LNCAP (cell line): ENCODE data around the gene LIPH.

Experiments used
- TF ChIP-seq, protein P1 (sequence below): fragments of 450-650 bp; IDR thresholded peaks from 2 replicates; pipeline ENCODE4 v1.5.1; 2017; ENCODE audit warnings: mild to moderate bottlenecking

Gene LIPH

GRCh38 chr3:185559706-185560090 is 7.3 kb upstream of the LIPH start:
- TF ChIP-seq, protein P1, sequence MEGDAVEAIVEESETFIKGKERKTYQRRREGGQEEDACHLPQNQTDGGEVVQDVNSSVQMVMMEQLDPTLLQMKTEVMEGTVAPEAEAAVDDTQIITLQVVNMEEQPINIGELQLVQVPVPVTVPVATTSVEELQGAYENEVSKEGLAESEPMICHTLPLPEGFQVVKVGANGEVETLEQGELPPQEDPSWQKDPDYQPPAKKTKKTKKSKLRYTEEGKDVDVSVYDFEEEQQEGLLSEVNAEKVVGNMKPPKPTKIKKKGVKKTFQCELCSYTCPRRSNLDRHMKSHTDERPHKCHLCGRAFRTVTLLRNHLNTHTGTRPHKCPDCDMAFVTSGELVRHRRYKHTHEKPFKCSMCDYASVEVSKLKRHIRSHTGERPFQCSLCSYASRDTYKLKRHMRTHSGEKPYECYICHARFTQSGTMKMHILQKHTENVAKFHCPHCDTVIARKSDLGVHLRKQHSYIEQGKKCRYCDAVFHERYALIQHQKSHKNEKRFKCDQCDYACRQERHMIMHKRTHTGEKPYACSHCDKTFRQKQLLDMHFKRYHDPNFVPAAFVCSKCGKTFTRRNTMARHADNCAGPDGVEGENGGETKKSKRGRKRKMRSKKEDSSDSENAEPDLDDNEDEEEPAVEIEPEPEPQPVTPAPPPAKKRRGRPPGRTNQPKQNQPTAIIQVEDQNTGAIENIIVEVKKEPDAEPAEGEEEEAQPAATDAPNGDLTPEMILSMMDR = no peak

DNA sequence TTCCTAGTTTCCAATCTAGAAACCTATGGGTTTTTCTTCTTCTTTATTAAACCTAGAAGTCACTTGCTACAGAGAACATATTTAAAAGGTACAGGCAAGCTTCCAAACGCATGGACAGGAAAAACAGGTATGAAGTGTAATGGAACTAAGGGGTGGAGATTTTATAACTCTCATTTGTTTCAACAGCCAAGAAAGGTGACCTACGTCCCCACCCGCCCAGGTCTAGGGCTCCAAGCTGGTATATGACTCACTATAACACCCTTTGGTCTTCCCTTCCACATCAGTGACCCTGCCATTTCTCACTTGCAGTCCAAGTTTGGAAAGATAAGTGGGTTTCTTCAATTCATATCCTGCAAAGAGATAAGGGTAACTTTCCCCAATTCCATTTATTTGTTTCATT is 6.0 kb upstream of the LIPH start:
- TF ChIP-seq, protein P1 = no peak

DNA sequence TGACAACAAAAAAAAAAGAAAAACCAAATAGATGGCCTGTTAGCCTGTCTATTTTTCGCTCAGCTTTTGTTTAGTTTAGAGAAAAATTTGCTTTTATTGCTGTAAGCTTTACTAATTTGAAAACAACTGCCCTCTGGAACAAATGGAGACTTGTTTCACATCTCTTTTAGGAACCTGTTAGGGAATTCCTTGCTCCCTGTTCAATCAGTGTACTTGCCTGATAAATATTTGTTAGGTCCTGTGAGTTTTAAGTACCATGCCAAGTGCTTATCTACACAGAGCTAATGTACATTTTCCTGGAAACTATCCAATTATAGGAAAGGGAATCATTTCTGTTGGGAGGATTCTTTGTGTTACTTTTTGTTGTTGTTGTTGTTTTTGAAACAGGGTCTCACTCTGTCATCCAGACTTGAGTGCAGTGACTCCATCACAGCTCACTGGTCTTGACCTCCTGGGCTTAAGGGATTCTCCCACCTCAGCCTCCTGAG is 3.5 kb upstream of the LIPH start:
- TF ChIP-seq, protein P1 = no peak

- TF ChIP-seq, protein P1 = no peak
Measured at GRCh38 chr3:185555101-185555501, 2.7 kb upstream of the LIPH start.

GRCh38 chr3:185549651-185550111 is 2.7 kb downstream of the LIPH start:
- TF ChIP-seq, protein P1 = no peak

- TF ChIP-seq, protein P1 = no peak
Measured at GRCh38 chr3:185549122-185549521, 3.3 kb downstream of the LIPH start.

DNA sequence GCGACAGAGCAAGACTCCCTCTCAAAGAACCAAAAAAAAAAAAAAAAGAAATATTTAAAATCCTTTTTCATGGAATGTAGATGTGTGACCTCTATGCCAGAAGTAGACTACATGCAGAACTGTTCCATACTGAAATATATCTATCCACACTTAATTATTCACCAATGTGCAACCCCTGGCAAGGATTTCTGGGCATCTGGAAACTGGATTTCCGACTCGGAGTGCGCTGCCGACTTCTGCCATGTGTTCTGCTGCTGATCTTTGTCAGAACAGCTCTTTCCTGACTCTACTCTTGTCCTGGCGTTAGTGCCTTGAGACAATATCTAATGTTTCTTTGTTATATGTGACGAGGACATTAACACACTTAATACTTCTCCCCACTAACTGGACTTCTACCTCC is 11.7 kb downstream of the LIPH start:
- TF ChIP-seq, protein P1 = no peak

GRCh38 chr3:185539934-185540333 is 12.5 kb downstream of the LIPH start:
- TF ChIP-seq, protein P1 = no peak
